Measurements from ENCODE around the gene ENGASE.
A peak's percentile ranks its signal among the peaks of the same experiment; 100 is the strongest.

Gene ENGASE

DNA sequence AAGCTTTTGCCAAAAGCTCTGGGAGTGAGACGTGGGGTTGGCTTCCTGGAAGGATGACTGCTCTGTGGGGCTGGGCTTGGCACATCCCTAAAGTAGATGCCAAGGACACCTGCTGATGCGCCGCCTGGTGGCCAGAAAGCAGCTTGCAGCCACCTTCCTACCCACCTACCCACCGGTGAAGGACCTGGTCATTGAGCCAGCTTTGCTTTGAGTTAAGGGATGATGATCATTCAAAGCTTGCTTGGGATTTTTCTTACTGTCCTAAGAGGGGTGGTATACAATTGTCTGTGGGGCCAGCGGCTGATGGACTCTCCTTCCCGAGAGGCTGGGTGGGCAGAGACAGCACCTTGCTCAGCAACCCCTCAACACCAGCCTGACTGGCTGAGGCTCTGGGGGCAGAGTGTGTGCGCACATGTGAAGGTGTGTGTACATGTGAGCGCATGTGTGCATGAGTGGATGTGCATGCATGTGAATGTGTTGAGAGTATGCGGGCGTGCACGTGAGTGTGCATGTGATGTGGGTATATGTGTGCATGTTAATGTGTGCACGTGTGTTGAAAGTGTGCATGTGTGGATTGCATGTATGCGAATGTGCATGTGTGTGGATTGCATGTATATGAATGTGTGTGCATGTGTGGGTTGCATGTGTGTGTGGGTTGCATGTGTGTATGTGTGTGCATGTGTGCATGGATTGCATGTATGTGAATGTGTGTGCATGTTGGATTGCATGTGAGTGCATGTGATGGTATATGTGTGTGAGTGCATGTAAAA lies 32.0 kb upstream of the ENGASE start:
- Histone ChIP-seq H3K36me3 (ENCODE audit: control insufficient read depth, insufficient read depth, low read length) (no peaks in the 10 kb centered on the region), H3K27me3 (ENCODE audit: insufficient read depth, low read length, poor library complexity) (no peaks in the 10 kb centered on the region), H4K8ac (ENCODE audit: low read depth, low read length) (no peak overlapping the region), H3K4me2 (ENCODE audit: low read length) (no peak overlapping the region), H2AK5ac (ENCODE audit: low read length) (no peak overlapping the region), H3K79me1 (ENCODE audit: low read length) (no peaks in the 10 kb centered on the region), H3K18ac (ENCODE audit: low read length) (no peak overlapping the region), H3K23ac (ENCODE audit: low read length) (no peak overlapping the region), H4K5ac (ENCODE audit: low read length) (no peak overlapping the region), H3K79me2 (ENCODE audit: control insufficient read depth, insufficient read depth, low read length) (no peaks in the 10 kb centered on the region), H3K56ac (ENCODE audit: low read length) (no peak overlapping the region), H2BK120ac (ENCODE audit: low read depth, low read length) (no peak overlapping the region), H3K27ac (ENCODE audit: low read depth, low read length) (no peak overlapping the region), H3K4me3 (ENCODE audit: low read length) (no peak overlapping the region), H2BK5ac (ENCODE audit: low read length) (no peak overlapping the region), H2BK15ac (replicated peaks; ENCODE audit: low read depth) (no peak overlapping the region), H3K4ac (ENCODE audit: low read depth, low read length) (no peak overlapping the region), H3K4me1 (ENCODE audit: control insufficient read depth, low read depth, low read length) (no peaks in the 10 kb centered on the region), H3K9ac (ENCODE audit: low read length) (no peak overlapping the region)
- DNase-seq: peak; percentile 72
- WGBS (ENCODE audit: extremely low coverage, insufficient coverage, low lambda C conversion rate): no CpG with 5 or more reads among the region's 13 CpGs

DNA sequence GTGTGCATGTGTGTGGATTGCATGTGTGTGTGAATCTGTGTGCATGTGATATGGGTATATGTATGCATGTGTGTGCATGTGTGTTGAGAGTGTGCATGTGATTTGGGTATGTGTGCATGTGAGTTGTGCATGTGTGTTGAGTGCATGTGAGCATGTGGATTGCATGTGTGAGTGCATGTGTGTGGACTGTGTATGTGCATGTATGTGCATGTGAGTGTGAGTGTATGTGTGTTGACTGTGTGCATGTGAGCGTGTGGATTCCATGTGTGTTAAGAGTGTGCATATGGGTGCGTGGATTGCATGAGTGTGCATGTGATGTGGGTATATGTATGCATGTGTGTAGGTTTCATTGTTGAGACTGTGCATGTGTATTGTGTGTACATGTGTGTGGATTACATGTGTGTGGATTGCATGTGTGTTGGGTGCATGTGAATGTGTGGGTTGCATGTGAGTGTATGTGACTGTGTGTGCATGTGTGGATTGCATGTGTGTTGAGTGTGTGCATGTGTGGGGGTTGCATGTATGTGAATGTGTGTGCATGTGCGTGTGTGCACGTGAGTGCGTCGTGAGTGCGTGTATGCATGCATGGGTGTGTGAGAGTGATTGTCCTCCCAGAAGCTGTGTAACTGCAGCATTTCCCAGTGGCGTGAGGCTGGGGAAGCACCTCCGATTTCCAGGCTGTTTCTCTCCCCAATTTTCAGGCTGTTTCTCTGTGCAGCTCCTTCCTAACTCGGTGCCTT lies 31.3 kb upstream of the ENGASE start:
- Histone ChIP-seq H3K79me1 (ENCODE audit: low read length) (no peaks in the 10 kb centered on the region), H3K79me2 (ENCODE audit: control insufficient read depth, insufficient read depth, low read length) (no peaks in the 10 kb centered on the region), H3K9ac (ENCODE audit: low read length) (no peak overlapping the region), H3K27me3 (ENCODE audit: insufficient read depth, low read length, poor library complexity) (no peaks in the 10 kb centered on the region), H2BK5ac (ENCODE audit: low read length) (no peak overlapping the region), H4K5ac (ENCODE audit: low read length) (no peak overlapping the region), H2AK5ac (ENCODE audit: low read length) (no peak overlapping the region), H3K56ac (ENCODE audit: low read length) (no peak overlapping the region), H3K4me3 (ENCODE audit: low read length) (no peak overlapping the region), H3K18ac (ENCODE audit: low read length) (no peak overlapping the region), H2BK120ac (ENCODE audit: low read depth, low read length) (no peak overlapping the region), H3K27ac (ENCODE audit: low read depth, low read length) (no peak overlapping the region), H2BK15ac (replicated peaks; ENCODE audit: low read depth) (no peak overlapping the region), H3K4ac (ENCODE audit: low read depth, low read length) (no peak overlapping the region), H3K36me3 (ENCODE audit: control insufficient read depth, insufficient read depth, low read length) (no peaks in the 10 kb centered on the region), H3K4me1 (ENCODE audit: control insufficient read depth, low read depth, low read length) (no peaks in the 10 kb centered on the region), H3K4me2 (ENCODE audit: low read length) (no peak overlapping the region), H4K8ac (ENCODE audit: low read depth, low read length) (no peak overlapping the region), H3K23ac (ENCODE audit: low read length) (no peak overlapping the region)
- DNase-seq: no peak
- no CpG with 5 or more reads among the region's 10 CpGs for WGBS (ENCODE audit: extremely low coverage, insufficient coverage, low lambda C conversion rate)

DNA sequence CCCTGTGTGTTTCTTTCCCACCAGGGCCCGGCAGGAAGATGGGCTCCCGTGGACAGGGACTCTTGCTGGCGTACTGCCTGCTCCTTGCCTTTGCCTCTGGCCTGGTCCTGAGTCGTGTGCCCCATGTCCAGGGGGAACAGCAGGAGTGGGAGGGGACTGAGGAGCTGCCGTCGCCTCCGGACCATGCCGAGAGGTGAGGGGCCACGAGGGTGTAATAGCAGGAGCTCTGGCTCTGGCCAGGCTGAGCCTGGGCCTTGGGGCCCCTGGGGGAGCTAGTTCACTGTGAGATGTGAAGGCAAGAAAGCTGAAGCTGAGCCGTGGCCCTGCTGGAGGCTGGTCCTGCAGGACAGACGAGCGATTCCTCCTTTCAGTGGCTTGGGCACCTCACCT lies 30.7 kb upstream of the ENGASE start:
- WGBS (ENCODE audit: extremely low coverage, insufficient coverage, low lambda C conversion rate): no CpG with 5 or more reads among the region's 12 CpGs
- H3K56ac ChIP-seq (ENCODE audit: low read length): no peak overlapping the region
- no peak overlapping the region for H3K23ac ChIP-seq (ENCODE audit: low read length)
- no peak overlapping the region for H2AK5ac ChIP-seq (ENCODE audit: low read length)
- no peaks in the 10 kb centered on the region for H3K27me3 ChIP-seq (ENCODE audit: insufficient read depth, low read length, poor library complexity)
- H2BK15ac ChIP-seq (replicated peaks; ENCODE audit: low read depth): no peak overlapping the region
- H3K4me3 ChIP-seq (ENCODE audit: low read length): no peak overlapping the region
- H3K4me2 ChIP-seq (ENCODE audit: low read length): no peak overlapping the region
- H4K8ac ChIP-seq (ENCODE audit: low read depth, low read length): no peak overlapping the region
- H2BK120ac ChIP-seq (ENCODE audit: low read depth, low read length): no peak overlapping the region
- no peaks in the 10 kb centered on the region for H3K79me1 ChIP-seq (ENCODE audit: low read length)
- H3K9ac ChIP-seq (ENCODE audit: low read length): no peak overlapping the region
- H3K18ac ChIP-seq (ENCODE audit: low read length): no peak overlapping the region
- H3K79me2 ChIP-seq (ENCODE audit: control insufficient read depth, insufficient read depth, low read length): no peaks in the 10 kb centered on the region
- no peak overlapping the region for H3K27ac ChIP-seq (ENCODE audit: low read depth, low read length)
- no peak for DNase-seq
- H3K4ac ChIP-seq (ENCODE audit: low read depth, low read length): no peak overlapping the region
- H2BK5ac ChIP-seq (ENCODE audit: low read length): no peak overlapping the region
- H4K5ac ChIP-seq (ENCODE audit: low read length): no peak overlapping the region
- H3K36me3 ChIP-seq (ENCODE audit: control insufficient read depth, insufficient read depth, low read length): no peaks in the 10 kb centered on the region
- H3K4me1 ChIP-seq (ENCODE audit: control insufficient read depth, low read depth, low read length): no peaks in the 10 kb centered on the region

DNA sequence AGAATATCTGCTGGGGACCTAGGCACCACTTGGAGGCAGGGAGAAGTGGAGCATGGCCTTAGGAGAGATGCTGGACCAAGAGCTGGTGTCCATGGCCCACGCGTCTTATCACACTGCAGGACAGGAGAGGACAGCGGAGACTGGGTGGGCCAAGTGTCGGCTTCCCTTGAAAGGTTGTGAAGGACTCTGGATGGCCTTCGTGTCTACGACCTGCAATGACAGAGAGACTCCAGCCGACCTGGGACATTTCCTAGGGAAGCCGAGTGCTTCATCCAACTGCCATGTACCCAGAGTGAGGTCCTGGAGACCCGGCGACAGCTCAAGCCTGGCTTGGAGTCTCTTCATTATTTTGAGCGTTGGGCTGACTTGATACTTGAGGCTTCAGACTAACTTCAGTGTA lies 30.2 kb upstream of the ENGASE start:
- Histone ChIP-seq H2BK120ac (ENCODE audit: low read depth, low read length) (no peak overlapping the region), H3K36me3 (ENCODE audit: control insufficient read depth, insufficient read depth, low read length) (no peaks in the 10 kb centered on the region), H3K4me2 (ENCODE audit: low read length) (no peak overlapping the region), H2BK5ac (ENCODE audit: low read length) (no peak overlapping the region), H3K18ac (ENCODE audit: low read length) (no peak overlapping the region), H3K27me3 (ENCODE audit: insufficient read depth, low read length, poor library complexity) (no peaks in the 10 kb centered on the region), H2AK5ac (ENCODE audit: low read length) (no peak overlapping the region), H3K79me2 (ENCODE audit: control insufficient read depth, insufficient read depth, low read length) (no peaks in the 10 kb centered on the region), H2BK15ac (replicated peaks; ENCODE audit: low read depth) (no peak overlapping the region), H4K5ac (ENCODE audit: low read length) (no peak overlapping the region), H3K79me1 (ENCODE audit: low read length) (no peaks in the 10 kb centered on the region), H3K27ac (ENCODE audit: low read depth, low read length) (no peak overlapping the region), H3K4ac (ENCODE audit: low read depth, low read length) (no peak overlapping the region), H3K4me3 (ENCODE audit: low read length) (no peak overlapping the region), H4K8ac (ENCODE audit: low read depth, low read length) (no peak overlapping the region), H3K56ac (ENCODE audit: low read length) (no peak overlapping the region), H3K9ac (ENCODE audit: low read length) (no peak overlapping the region), H3K23ac (ENCODE audit: low read length) (no peak overlapping the region), H3K4me1 (ENCODE audit: control insufficient read depth, low read depth, low read length) (no peaks in the 10 kb centered on the region)
- DNase-seq: no peak
- WGBS (ENCODE audit: extremely low coverage, insufficient coverage, low lambda C conversion rate): no CpG with 5 or more reads among the region's 11 CpGs

DNA sequence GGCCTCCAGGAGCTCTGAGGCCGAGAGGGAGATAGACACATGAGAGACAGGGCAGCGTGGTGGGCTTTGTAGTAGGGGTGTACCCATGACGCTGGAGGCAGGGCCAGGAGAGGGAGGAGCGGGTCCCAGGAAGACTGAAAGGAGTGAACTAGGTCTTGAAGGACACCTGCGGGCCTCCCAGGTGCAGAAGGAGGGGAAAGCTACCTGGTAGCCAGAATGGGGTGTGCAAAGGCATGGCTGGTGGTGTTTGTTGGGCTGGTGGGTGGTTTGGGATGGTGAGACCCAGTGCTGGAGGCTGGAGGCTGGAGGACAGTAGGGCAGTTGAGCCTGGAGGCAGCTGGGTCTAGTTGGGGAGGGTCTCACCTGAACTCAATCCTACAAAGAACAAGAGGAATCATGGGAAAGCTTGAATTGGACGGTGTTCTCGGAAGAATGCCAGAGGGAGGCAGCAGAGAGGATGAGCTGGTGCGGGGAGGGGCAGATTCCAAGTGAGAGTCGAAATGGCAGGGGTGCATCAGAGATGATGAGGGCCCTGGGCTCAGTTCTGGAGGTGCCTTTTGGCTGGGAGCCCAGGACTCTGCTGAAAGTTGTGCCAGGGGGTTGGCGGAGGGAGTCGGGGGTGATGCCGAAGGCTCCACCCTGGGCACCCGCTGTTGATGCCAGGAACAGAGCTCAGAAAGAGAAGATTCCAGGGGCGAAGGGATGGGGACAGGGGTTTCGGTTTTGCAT lies 29.5 kb upstream of the ENGASE start:
- Histone ChIP-seq H3K56ac (ENCODE audit: low read length) (no peak overlapping the region), H3K23ac (ENCODE audit: low read length) (no peak overlapping the region), H2BK5ac (ENCODE audit: low read length) (no peak overlapping the region), H2AK5ac (ENCODE audit: low read length) (no peak overlapping the region), H3K4me1 (ENCODE audit: control insufficient read depth, low read depth, low read length) (no peaks in the 10 kb centered on the region), H4K8ac (ENCODE audit: low read depth, low read length) (no peak overlapping the region), H3K4ac (ENCODE audit: low read depth, low read length) (no peak overlapping the region), H3K79me2 (ENCODE audit: control insufficient read depth, insufficient read depth, low read length) (no peaks in the 10 kb centered on the region), H3K79me1 (ENCODE audit: low read length) (no peaks in the 10 kb centered on the region), H3K18ac (ENCODE audit: low read length) (no peak overlapping the region), H3K27me3 (ENCODE audit: insufficient read depth, low read length, poor library complexity) (no peaks in the 10 kb centered on the region), H4K5ac (ENCODE audit: low read length) (no peak overlapping the region), H3K4me2 (ENCODE audit: low read length) (no peak overlapping the region), H2BK120ac (ENCODE audit: low read depth, low read length) (no peak overlapping the region), H3K36me3 (ENCODE audit: control insufficient read depth, insufficient read depth, low read length) (no peaks in the 10 kb centered on the region), H3K27ac (ENCODE audit: low read depth, low read length) (no peak overlapping the region), H2BK15ac (replicated peaks; ENCODE audit: low read depth) (no peak overlapping the region), H3K9ac (ENCODE audit: low read length) (no peak overlapping the region), H3K4me3 (ENCODE audit: low read length) (no peak overlapping the region)
- DNase-seq: peak; percentile 43
- no CpG with 5 or more reads among the region's 15 CpGs for WGBS (ENCODE audit: extremely low coverage, insufficient coverage, low lambda C conversion rate)

Measured in mesendoderm (in vitro differentiated cells).